Mesenchymal stem cell (in vitro differentiated cells and primary cell): ENCODE measurements around the gene MGST2.

Experiments
- DNase-seq: peaks from one replicate; pipeline ENCODE4 v3.0.0-alpha.2; 2013
- H2AFZ ChIP-seq: one replicate; pipeline ENCODE4 v1.6.1; 2013; ENCODE audit warnings: low read depth, mild to moderate bottlenecking, control low read depth, inconsistent platforms, low read length, moderate library complexity
- H2AK5ac ChIP-seq: 2 replicates; pipeline ENCODE4 v1.6.1; 2013; ENCODE audit warnings: low read length, moderate library complexity, mild to moderate bottlenecking, inconsistent platforms; ENCODE audit not compliant: severe bottlenecking
- H2BK120ac ChIP-seq: one replicate; pipeline ENCODE4 v1.6.1; 2013; ENCODE audit warnings: low read depth, mild to moderate bottlenecking, inconsistent platforms, low read length, moderate library complexity
- H2BK12ac ChIP-seq, 2 experiments: one replicate each; pipeline ENCODE4 v1.6.1; 2013; ENCODE audit warnings: inconsistent platforms in 2 of 2, low read length in 2 of 2, mild to moderate bottlenecking in 2 of 2, moderate library complexity in 2 of 2, control low read depth in 1 of 2
- H2BK15ac ChIP-seq: one replicate; pipeline ENCODE4 v1.6.1; 2013; ENCODE audit warnings: mild to moderate bottlenecking, low read depth, inconsistent platforms; ENCODE audit not compliant: poor library complexity, severe bottlenecking
- H2BK5ac ChIP-seq: 2 replicates; pipeline ENCODE4 v1.6.1; 2013; ENCODE audit warnings: low read depth, mild to moderate bottlenecking, low read length, control low read depth, inconsistent platforms; ENCODE audit not compliant: poor library complexity, severe bottlenecking
- H3K14ac ChIP-seq, 2 experiments: one replicate each; pipeline ENCODE4 v1.6.1; 2013; ENCODE audit warnings: inconsistent platforms in 2 of 2, low read length in 2 of 2, control low read depth in 1 of 2, mild to moderate bottlenecking in 1 of 2, moderate library complexity in 1 of 2
- H3K18ac ChIP-seq, 2 experiments: one replicate each; pipeline ENCODE4 v1.6.1; 2013; ENCODE audit warnings: inconsistent platforms in 2 of 2, low read length in 2 of 2, control low read depth in 1 of 2, low read depth in 1 of 2, mild to moderate bottlenecking in 1 of 2
- H3K23ac ChIP-seq, 2 experiments: one replicate each; pipeline ENCODE4 v1.6.1; 2013; ENCODE audit warnings: inconsistent platforms in 2 of 2, low read length in 2 of 2, mild to moderate bottlenecking in 2 of 2, moderate library complexity in 2 of 2, control low read depth in 1 of 2
- H3K27ac ChIP-seq: 2 replicates; pipeline ENCODE4 v1.5.1; 2013; ENCODE audit warnings: mild to moderate bottlenecking, moderate library complexity, low read length, control low read depth, inconsistent platforms; ENCODE audit not compliant: poor library complexity, severe bottlenecking
- H3K27me3 ChIP-seq, 2 experiments: 2 replicates each; pipeline versions ENCODE4 v1.6.1 to v1.7.0; 2013; ENCODE audit warnings: low read length in 2 of 2, mild to moderate bottlenecking in 2 of 2, moderate library complexity in 2 of 2, control low read depth in 1 of 2, inconsistent platforms in 1 of 2; ENCODE audit not compliant: control insufficient read depth in 1 of 2, insufficient read depth in 1 of 2
- H3K36me3 ChIP-seq, 2 experiments: 2 replicates each; pipeline versions ENCODE4 v1.6.1 to v1.7.0; 2013; ENCODE audit warnings: low read length in 2 of 2, control low read depth in 1 of 2, inconsistent platforms in 1 of 2, low read depth in 1 of 2, mild to moderate bottlenecking in 1 of 2; ENCODE audit not compliant: insufficient read depth in 2 of 2, control insufficient read depth in 1 of 2
- H3K4ac ChIP-seq, 2 experiments: one replicate each; pipeline ENCODE4 v1.6.1; 2013; ENCODE audit warnings: inconsistent platforms in 2 of 2, low read length in 2 of 2, mild to moderate bottlenecking in 2 of 2, moderate library complexity in 2 of 2, control low read depth in 1 of 2, low read depth in 1 of 2
- H3K4me1 ChIP-seq: 2 replicates; pipeline ENCODE4 v1.6.1; 2013; ENCODE audit warnings: low read depth, low read length, control low read depth; ENCODE audit not compliant: control insufficient read depth, insufficient read depth
- H3K4me2 ChIP-seq: 2 replicates; pipeline ENCODE4 v1.6.1; 2013; ENCODE audit warnings: low read length, mild to moderate bottlenecking, inconsistent platforms; ENCODE audit not compliant: poor library complexity, severe bottlenecking
- H3K4me3 ChIP-seq, 2 experiments: 2 replicates each; pipeline versions ENCODE4 v1.5.1 to v1.7.0; 2013; ENCODE audit warnings: low read length in 2 of 2, mild to moderate bottlenecking in 2 of 2, control low read depth in 1 of 2, low read depth in 1 of 2; ENCODE audit not compliant: insufficient read depth in 1 of 2
- H3K79me1 ChIP-seq: replicated peaks from 2 replicates; pipeline ENCODE4 v1.6.1; 2013; ENCODE audit warnings: mild to moderate bottlenecking, control low read depth, low read length, inconsistent platforms; ENCODE audit not compliant: poor library complexity, severe bottlenecking
- H3K9ac ChIP-seq: 2 replicates; pipeline ENCODE4 v1.7.0; 2013; ENCODE audit warnings: mild to moderate bottlenecking, low read length, moderate library complexity
- H3K9me3 ChIP-seq: 2 replicates; pipeline ENCODE4 v1.7.0; 2013; ENCODE audit warnings: mild to moderate bottlenecking, low read length; ENCODE audit not compliant: control insufficient read depth
- H4K8ac ChIP-seq: one replicate; pipeline ENCODE4 v1.6.1; 2013; ENCODE audit warnings: inconsistent platforms, mild to moderate bottlenecking, low read length, moderate library complexity
- H4K91ac ChIP-seq: one replicate; pipeline ENCODE4 v1.6.1; 2013; ENCODE audit warnings: mild to moderate bottlenecking, low read length, inconsistent platforms
- WGBS: methylation state at CpG from one replicate; pipeline ENCODE4 v1.1.7; 2013; ENCODE audit warnings: mixed read lengths; 5-methylcytosine and 5-hydroxymethylcytosine counted together

The MGST2 gene

DNA sequence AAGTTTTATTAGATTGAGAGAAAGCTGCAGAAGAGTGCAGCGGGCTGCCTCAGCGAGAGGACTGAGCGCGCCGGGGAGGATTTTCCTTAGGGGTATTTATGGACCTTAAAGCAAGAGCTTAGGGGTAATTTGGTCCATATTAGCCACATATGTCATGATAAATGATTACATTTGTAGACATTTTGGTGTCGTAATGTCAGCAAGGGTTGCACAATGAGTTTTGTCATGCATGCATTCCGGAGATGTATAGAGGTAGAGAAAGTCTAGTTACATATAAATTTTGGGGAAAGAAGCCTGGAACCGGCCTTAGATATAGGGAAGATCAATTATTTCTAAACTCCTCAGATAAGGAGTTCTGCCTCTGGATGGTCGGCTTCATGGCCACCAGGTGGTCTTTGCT is 10.0 kb downstream of the MGST2 start:
- H3K23ac ChIP-seq = no peak overlapping the region
- H4K8ac ChIP-seq = no peak overlapping the region
- H2BK15ac ChIP-seq = no peak overlapping the region

DNA sequence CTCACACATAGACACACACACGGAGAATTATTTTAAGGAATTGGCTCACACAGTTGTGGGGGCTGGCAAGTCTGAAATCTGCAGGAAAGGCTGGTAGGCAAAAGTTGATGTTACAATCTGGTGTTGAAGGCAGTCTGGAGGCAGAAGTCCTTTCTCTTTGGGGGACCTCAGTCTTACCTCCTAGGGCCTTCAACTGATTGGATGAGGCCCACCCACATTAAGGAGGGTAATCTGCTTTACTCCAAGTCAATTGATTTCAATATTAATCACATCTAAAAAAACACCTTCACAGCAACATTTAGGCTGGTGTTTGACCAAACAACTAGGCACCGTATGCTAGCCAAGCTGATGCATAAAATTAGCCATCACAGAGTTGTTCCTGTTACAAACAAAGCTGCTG is 10.7 kb downstream of the MGST2 start:
- Histone ChIP-seq H4K8ac (no peak overlapping the region), H3K9ac (no peak overlapping the region), H3K4ac (no peak overlapping the region), H3K14ac (no peak overlapping the region), H4K91ac (no peak overlapping the region), H3K4me1 (no peaks in the 10 kb centered on the region), H3K36me3 (peaks cover 0 to 4% of the 10 kb centered on the region in 2 experiments), H3K9me3 (no peaks in the 10 kb centered on the region), H2BK15ac (no peak overlapping the region), H3K18ac (no peak overlapping the region), H2AFZ (no peak overlapping the region), H2BK120ac (no peak overlapping the region), H3K79me1 (peaks cover 46% of the 10 kb centered on the region), H3K27ac (no peak overlapping the region), H2AK5ac (no peak overlapping the region), H3K4me2 (no peak overlapping the region), H3K4me3 (no peak overlapping the region), H2BK5ac (no peak overlapping the region), H2BK12ac (no peak overlapping the region), H3K27me3 (no peaks in the 10 kb centered on the region), H3K23ac (no peak overlapping the region)
- WGBS = 100% methylated on average over 1 of the region's 2 CpGs
- no peak for DNase-seq

More for the DNA sequence above, 10.0 kb downstream of the MGST2 start:
- Histone ChIP-seq H2AK5ac (no peak overlapping the region), H3K27me3 (no peaks in the 10 kb centered on the region), H2BK120ac (no peak overlapping the region), H2BK12ac (no peak overlapping the region), H3K36me3 (peaks cover 0 to 4% of the 10 kb centered on the region in 2 experiments), H3K18ac (no peak overlapping the region), H3K4me3 (no peak overlapping the region), H3K9me3 (no peaks in the 10 kb centered on the region), H3K79me1 (peaks cover 46% of the 10 kb centered on the region), H3K4me1 (no peaks in the 10 kb centered on the region), H3K9ac (no peak overlapping the region), H3K4ac (no peak overlapping the region), H2AFZ (no peak overlapping the region), H3K14ac (no peak overlapping the region), H2BK5ac (no peak overlapping the region), H3K4me2 (no peak overlapping the region), H3K27ac (no peak overlapping the region), H4K91ac (no peak overlapping the region)
- 97% methylated on average over 8 of the region's 9 CpGs for WGBS
- DNase-seq = no peak

DNA sequence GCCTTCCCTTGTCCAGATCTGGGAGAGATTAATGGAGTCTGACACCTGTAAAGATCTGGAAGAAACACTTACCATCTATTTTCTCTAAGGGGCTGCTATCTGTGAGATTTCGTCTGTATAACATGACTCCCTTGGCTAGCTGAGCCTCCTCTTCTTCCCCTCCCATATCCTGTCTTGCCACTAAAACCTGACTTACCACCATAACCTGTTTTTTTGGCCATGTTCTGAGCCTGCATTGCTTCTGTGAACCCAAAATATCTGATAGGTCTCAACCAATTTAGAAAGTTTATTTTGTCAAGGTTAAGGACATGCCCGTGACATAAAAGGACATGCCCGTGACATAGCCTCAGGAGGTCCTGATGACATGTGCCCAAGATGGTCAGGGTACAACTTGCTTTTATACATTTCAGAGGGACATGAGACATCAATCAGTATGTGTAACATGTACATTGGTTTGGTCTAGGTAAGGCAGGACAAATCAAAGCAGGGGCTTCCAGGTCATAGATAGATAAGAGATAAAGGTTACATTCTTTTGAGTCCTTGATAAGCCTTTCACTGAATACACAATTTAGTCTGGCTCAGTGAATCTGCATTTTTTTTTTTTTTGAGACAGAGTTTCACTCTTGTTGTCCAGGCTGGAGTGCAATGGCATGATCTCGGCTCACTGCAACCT is 11.4 kb downstream of the MGST2 start:
- H2BK120ac ChIP-seq = no peak overlapping the region
- WGBS = 90% methylated on average over 4 of the region's 4 CpGs
- H4K91ac ChIP-seq = no peak overlapping the region
- H3K9me3 ChIP-seq = no peaks in the 10 kb centered on the region
- no peak overlapping the region for H3K4me2 ChIP-seq
- no peak overlapping the region for H3K23ac ChIP-seq
- no peak overlapping the region for H3K14ac ChIP-seq
- H3K18ac ChIP-seq = no peak overlapping the region
- H3K27ac ChIP-seq = no peak overlapping the region
- no peak for DNase-seq
- peaks cover 46% of the 10 kb centered on the region for H3K79me1 ChIP-seq
- H2AFZ ChIP-seq = no peak overlapping the region
- H2AK5ac ChIP-seq = no peak overlapping the region
- H3K36me3 ChIP-seq = peaks cover 0 to 4% of the 10 kb centered on the region in 2 experiments
- H2BK5ac ChIP-seq = no peak overlapping the region
- H3K4me3 ChIP-seq = no peak overlapping the region
- H2BK15ac ChIP-seq = no peak overlapping the region
- H3K4me1 ChIP-seq = no peaks in the 10 kb centered on the region
- H3K27me3 ChIP-seq = no peaks in the 10 kb centered on the region
- H3K4ac ChIP-seq = no peak overlapping the region
- H3K9ac ChIP-seq = no peak overlapping the region
- H2BK12ac ChIP-seq = no peak overlapping the region
- H4K8ac ChIP-seq = no peak overlapping the region

DNA sequence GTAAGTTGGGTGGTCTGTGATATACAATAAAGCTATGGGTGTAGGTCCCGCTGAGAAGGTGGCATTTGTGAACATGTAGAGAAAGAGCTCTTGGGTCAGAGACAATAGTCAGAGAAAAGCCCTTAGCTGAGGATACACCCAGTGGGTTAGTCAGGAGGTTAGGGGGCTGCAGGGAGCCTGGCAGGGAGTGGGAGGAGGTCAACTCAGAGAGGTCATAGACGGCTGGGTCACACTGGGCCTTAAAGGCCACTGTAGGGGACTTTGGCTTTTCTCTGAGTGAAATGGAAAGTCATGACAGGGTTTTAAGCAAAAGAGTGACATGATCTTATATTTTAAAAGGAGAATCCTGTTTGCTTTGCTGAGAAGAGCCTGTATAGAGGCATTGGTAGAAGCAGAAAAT is 16.7 kb downstream of the MGST2 start:
- DNase-seq = no peak
- H3K14ac ChIP-seq = no peak overlapping the region
- peak overlapping the region in 1 of 2 experiments; percentile 35 for H3K23ac ChIP-seq
- no peak overlapping the region for H2AFZ ChIP-seq
- H3K79me1 ChIP-seq = peaks cover 46% of the 10 kb centered on the region
- no peaks in the 10 kb centered on the region for H3K9me3 ChIP-seq
- H3K18ac ChIP-seq = no peak overlapping the region
- no peak overlapping the region for H3K9ac ChIP-seq
- no peaks in the 10 kb centered on the region for H3K4me1 ChIP-seq
- H2AK5ac ChIP-seq = no peak overlapping the region
- H2BK15ac ChIP-seq = no peak overlapping the region
- no peak overlapping the region for H2BK120ac ChIP-seq
- H3K36me3 ChIP-seq = peaks cover 4 to 14% of the 10 kb centered on the region in 2 experiments
- no peak overlapping the region for H4K8ac ChIP-seq
- no peak overlapping the region for H3K27ac ChIP-seq
- H4K91ac ChIP-seq = no peak overlapping the region
- no peak overlapping the region for H3K4ac ChIP-seq
- no peak overlapping the region for H3K4me3 ChIP-seq
- H3K27me3 ChIP-seq = no peaks in the 10 kb centered on the region
- no peak overlapping the region for H3K4me2 ChIP-seq
- 86% methylated on average over 2 of the region's 2 CpGs for WGBS
- no peak overlapping the region for H2BK5ac ChIP-seq
- H2BK12ac ChIP-seq = no peak overlapping the region
